ENCODE results near the gene CPEB2. TPM values are rescaled to one million over a fixed set of nuclear protein-coding genes. Genes with fewer than 3 reads are reported as not detected.

The CPEB2 gene
- total and polyA plus RNA-seq, 2 of the 8 experiments (the other 6 are each of a cell fraction or from before 2014, with no cell fraction given), result 0.39 to 1.9 TPM

- TF ChIP-seq CHD7 (IDR thresholded peaks at IDR 0.05; ENCODE audit: insufficient replicate concordance, low read length), result no peak
- no peak for TF ChIP-seq RXRA (IDR thresholded peaks at IDR 0.05; ENCODE audit: insufficient read depth, low read depth, low read length)
- TF ChIP-seq NANOG (IDR thresholded peaks at IDR 0.05; ENCODE audit: insufficient read depth, low read depth, low read length, poor library complexity, severe bottlenecking), result no peak
- no peak for TF ChIP-seq RNF2 (IDR thresholded peaks at IDR 0.05; ENCODE audit: borderline replicate concordance, low read depth, low read length, missing control alignments, poor library complexity, severe bottlenecking)
- TF ChIP-seq E2F6 (IDR thresholded peaks at IDR 0.05), result no peak
- no peak for TF ChIP-seq ASH2L (IDR thresholded peaks at IDR 0.05; ENCODE audit: low read length)
- TF ChIP-seq POLR2AphosphoS5 (IDR thresholded peaks at IDR 0.05; ENCODE audit: low read depth, low read length), result no peak
- no peak for TF ChIP-seq GABPA (IDR thresholded peaks at IDR 0.05; ENCODE audit: borderline replicate concordance, insufficient read depth, low read length)
Observed at GRCh38 chr4:15116509-15117079, 114.3 kb downstream of the CPEB2 start (continued).

Data from H1 (cell line).